Measurements from ENCODE around the gene CAMK1D.

- TF ChIP-seq, protein P1, sequence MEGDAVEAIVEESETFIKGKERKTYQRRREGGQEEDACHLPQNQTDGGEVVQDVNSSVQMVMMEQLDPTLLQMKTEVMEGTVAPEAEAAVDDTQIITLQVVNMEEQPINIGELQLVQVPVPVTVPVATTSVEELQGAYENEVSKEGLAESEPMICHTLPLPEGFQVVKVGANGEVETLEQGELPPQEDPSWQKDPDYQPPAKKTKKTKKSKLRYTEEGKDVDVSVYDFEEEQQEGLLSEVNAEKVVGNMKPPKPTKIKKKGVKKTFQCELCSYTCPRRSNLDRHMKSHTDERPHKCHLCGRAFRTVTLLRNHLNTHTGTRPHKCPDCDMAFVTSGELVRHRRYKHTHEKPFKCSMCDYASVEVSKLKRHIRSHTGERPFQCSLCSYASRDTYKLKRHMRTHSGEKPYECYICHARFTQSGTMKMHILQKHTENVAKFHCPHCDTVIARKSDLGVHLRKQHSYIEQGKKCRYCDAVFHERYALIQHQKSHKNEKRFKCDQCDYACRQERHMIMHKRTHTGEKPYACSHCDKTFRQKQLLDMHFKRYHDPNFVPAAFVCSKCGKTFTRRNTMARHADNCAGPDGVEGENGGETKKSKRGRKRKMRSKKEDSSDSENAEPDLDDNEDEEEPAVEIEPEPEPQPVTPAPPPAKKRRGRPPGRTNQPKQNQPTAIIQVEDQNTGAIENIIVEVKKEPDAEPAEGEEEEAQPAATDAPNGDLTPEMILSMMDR (IDR thresholded peaks at IDR 0.05) = no peak
- TF ChIP-seq RFX5 (IDR thresholded peaks at IDR 0.05) = no peak
- no peak for TF ChIP-seq POLR2A (IDR thresholded peaks at IDR 0.05; ENCODE audit: low read length)
- TF ChIP-seq, protein P2, sequence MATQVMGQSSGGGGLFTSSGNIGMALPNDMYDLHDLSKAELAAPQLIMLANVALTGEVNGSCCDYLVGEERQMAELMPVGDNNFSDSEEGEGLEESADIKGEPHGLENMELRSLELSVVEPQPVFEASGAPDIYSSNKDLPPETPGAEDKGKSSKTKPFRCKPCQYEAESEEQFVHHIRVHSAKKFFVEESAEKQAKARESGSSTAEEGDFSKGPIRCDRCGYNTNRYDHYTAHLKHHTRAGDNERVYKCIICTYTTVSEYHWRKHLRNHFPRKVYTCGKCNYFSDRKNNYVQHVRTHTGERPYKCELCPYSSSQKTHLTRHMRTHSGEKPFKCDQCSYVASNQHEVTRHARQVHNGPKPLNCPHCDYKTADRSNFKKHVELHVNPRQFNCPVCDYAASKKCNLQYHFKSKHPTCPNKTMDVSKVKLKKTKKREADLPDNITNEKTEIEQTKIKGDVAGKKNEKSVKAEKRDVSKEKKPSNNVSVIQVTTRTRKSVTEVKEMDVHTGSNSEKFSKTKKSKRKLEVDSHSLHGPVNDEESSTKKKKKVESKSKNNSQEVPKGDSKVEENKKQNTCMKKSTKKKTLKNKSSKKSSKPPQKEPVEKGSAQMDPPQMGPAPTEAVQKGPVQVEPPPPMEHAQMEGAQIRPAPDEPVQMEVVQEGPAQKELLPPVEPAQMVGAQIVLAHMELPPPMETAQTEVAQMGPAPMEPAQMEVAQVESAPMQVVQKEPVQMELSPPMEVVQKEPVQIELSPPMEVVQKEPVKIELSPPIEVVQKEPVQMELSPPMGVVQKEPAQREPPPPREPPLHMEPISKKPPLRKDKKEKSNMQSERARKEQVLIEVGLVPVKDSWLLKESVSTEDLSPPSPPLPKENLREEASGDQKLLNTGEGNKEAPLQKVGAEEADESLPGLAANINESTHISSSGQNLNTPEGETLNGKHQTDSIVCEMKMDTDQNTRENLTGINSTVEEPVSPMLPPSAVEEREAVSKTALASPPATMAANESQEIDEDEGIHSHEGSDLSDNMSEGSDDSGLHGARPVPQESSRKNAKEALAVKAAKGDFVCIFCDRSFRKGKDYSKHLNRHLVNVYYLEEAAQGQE (IDR thresholded peaks at IDR 0.05) = no peak
- TF ChIP-seq EP300 (IDR thresholded peaks at IDR 0.05) = no peak
- no peak for TF ChIP-seq MAFK (IDR thresholded peaks at IDR 0.05; ENCODE audit: partially characterized antibody)
- TF ChIP-seq CEBPB (IDR thresholded peaks at IDR 0.05) = no peak
- TF ChIP-seq TP53 (CRISPR knock-in tag; IDR thresholded peaks at IDR 0.05) = no peak
- no peak for TF ChIP-seq ZSCAN20 (CRISPR knock-in tag; IDR thresholded peaks at IDR 0.05)
- no peak for TF ChIP-seq USF2 (IDR thresholded peaks at IDR 0.05)
- TF ChIP-seq MAX (IDR thresholded peaks at IDR 0.05) = no peak
- no peak for TF ChIP-seq RAD21 (conservative IDR thresholded peaks at IDR 0.05 in 1 of 2, IDR thresholded peaks at IDR 0.05 in 1 of 2)
- TF ChIP-seq MAZ (IDR thresholded peaks at IDR 0.05; ENCODE audit: borderline replicate concordance, low read depth, low read length) = no peak
Measured at GRCh38 chr10:12659706-12660105, 310.4 kb downstream of the CAMK1D start.
